HG03066 (cell line): ENCODE data around the gene SFT2D3.

ENCODE experiments used
- ATAC-seq: cut with Tn5 transposase; IDR thresholded peaks from one replicate; pipeline ENCODE4 v1.9.1; 2021; ENCODE audit warnings: low read depth; ENCODE audit not compliant: unreplicated experiment

Gene SFT2D3, protein sequence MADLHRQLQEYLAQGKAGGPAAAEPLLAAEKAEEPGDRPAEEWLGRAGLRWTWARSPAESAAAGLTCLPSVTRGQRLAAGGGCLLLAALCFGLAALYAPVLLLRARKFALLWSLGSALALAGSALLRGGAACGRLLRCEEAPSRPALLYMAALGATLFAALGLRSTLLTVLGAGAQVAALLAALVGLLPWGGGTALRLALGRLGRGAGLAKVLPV

DNA sequence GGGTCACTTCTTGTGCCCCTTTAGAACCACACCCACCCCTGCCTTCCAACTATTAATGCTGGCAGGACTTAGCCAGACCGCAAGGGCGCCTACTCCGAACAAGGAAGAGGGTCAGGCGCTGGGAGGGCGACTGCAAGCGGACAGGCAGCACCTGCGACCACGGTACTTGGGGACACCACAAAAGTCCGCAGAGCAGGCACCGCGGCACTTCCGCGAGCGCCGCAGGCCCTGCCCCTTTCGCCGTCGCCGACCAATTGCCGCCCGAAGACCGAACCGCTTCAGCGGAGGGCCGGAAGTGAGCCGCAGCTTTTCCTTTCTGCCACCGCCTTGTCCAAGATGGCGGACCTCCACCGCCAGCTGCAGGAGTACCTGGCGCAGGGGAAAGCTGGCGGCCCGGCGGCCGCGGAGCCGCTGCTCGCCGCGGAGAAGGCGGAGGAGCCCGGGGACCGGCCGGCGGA, at the start of gene SFT2D3:
TSS of gene SFT2D3 (plus strand) at position 305 of the 458 bp plus-strand sequence. CDS start at position 337, 32 bp downstream.
- ATAC-seq = peak; percentile 74

DNA sequence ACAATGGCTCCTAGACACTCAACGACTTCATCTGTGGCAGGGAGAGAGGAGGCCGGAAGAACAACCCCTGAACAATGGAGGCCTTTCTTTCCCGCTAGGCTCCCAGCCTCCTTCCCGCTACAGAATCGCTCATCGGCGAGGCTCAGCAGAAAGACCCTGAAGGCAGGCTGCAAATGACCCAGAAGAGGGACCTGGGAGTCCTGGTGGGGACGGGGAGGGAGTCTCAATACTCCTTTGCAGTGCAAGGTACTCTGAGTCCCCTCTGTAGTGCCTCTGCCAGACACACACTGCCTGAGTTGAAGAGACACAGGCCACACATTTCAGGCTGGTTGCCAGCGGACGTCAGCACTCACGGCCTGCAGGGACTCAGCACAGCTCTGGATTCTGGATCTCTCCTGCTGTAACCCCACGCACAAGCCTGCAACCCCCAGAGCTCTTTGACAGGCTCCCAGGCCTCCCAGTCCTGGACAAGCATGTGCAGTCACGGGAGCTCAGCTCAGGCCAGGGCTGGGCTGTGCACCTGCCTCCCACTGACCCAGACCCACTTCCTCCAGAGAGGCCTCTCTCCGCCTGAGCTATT, 49.2 kb upstream of the SFT2D3 start:
- no peak for ATAC-seq

GRCh38 chr2:127652786-127653357, 48.4 kb upstream of the SFT2D3 start:
- no peak for ATAC-seq

DNA sequence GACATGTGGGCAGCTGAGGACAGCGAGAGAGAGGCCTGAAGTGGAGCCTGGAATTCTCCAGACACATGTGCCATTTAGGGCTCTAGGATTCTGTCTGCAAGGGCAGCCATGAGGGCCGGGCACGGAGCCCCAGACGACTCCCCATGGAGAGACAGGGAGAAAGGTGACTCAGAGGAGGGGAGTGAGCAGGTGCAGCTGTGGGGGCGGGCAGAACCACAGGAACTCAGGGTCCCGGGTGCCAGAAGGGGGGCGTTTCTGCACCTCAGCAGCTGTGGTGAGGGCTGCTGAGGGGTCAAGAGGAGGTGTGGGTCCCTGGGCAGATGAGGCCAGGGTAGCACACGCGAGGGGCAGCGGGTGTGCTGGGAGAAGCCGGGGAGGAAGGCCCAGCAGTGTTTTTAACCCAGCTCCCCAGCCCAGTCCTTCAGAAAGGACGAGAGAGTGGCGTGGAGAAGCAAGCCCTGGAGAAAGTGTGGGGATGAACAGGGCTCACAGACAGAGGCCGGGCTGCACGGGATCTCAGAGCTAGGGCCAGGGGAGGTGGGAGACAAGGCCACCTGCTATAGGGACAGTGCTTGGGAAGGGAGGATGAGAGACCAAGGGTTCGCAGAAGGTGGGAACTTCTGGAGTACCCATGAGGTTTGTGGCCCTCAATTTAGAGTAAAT, 47.7 kb upstream of the SFT2D3 start:
- ATAC-seq = no peak

- no peak for ATAC-seq
These were observed 47.0 kb upstream of the SFT2D3 start for GRCh38 chr2:127654084-127654837.

DNA sequence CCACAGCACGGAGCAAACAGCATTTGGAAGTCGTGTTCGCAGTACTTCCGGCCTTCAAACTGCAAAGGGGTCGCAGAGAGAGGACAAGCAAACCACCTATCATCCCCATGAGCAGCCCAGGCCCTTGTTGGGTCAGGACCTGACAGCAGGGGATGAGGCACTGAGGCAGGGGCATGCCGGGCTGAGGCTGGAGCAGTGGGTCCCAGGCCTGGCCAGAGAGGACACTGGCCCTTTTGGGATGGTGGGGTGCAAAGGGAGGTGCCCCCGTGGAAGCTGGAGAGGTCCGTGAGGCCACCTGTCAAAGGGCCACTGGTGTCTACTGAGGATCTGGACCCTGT, 46.5 kb upstream of the SFT2D3 start:
- ATAC-seq = no peak

GRCh38 chr2:127655209-127656073, 45.9 kb upstream of the SFT2D3 start:
- ATAC-seq = no peak

DNA sequence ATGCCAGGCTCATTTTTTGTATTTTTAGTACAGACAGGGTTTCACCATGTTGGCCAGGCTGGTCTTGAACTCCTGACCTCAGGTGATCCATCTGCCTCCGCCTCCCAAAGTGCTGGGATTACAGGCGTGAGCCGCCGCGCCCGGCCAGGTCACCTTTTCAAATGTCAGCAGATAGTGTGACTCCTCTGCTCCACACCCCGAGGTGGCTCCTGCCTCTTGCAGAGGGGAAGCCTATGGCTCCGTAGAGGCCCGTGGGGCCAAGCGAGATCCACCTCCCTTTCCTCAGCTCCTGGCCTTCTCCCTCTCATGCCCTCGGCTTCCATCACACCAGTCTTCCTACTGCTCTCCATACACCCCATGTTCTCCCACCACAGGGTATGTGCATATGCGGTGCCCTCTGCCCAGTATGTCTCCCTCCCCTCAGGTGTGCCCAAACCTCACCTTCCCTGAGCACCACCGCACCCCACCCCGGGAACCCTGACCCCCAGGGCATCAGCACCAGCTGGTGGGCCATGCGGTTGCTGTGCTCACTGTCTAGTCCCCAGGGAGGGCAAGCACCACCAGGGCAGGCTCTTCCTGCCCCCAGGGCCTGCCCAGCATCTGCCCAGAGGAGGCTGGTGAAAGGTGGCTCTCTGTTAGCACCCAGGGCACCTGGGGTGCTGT, 44.6 kb upstream of the SFT2D3 start:
- no peak for ATAC-seq

- no peak for ATAC-seq
These were observed 44.1 kb upstream of the SFT2D3 start for GRCh38 chr2:127657232-127657595.

DNA sequence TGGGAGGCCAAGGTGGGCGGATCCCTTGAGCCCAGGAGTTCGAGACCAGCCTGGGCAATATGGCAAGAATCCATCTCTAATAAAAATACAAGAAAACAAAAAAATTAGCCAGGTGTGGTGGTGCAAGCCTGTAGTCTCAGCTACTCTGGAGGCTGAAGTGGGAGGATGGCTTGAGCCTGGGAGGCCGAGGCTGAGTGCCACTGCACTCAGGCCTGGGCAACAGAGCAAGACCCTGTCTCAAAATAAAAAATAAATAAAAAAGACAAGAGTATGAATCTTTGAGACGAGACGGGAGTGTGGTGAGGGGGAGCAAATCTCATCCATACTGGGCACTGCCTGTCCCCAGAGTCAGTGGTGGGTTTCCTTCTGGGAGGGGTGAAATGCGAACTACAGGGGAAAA, 43.2 kb upstream of the SFT2D3 start:
- no peak for ATAC-seq

GRCh38 chr2:127658641-127659407, 42.5 kb upstream of the SFT2D3 start:
- no peak for ATAC-seq

DNA sequence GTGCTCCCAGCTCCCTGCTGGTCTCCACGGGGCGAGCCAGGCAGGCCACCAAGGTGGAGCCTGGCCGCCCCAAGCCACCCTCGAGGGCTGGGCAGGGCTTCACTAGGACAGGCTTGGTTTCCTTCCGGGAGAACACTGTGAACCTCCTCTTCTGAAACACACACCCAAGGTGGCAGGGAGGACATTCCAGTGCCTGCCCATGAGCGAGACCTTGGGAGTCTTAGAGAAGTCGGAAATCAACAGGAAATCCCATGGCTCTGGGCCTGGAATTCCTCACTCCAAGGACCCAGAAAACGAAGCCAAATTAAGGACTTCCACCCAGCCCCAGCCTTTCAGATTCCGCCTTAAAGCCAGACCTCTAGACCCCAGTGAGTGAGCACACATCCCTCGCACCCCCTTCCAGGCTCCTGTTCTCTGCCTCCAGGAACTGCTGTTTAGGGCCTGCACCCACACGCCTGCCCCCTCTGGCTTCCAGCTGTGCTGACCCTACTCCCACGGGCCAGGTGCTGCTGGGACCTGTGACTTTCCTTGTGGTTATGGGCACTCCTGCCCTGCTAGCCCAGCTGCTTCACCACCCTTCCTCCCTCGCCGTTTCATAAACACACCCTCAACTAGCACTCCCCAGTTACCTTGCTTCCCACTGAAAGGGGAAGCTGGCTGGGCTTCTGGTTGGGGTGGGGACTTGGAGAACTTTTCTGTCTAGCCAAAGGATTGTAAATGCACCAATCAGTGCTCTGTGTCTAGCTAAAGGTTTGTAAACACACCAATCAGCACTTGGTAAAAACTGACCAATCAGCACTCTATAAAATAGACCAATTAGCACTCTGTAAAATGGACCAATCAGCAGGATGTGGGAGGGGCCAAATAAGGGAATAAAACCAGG, 41.6 kb upstream of the SFT2D3 start:
- ATAC-seq = no peak

DNA sequence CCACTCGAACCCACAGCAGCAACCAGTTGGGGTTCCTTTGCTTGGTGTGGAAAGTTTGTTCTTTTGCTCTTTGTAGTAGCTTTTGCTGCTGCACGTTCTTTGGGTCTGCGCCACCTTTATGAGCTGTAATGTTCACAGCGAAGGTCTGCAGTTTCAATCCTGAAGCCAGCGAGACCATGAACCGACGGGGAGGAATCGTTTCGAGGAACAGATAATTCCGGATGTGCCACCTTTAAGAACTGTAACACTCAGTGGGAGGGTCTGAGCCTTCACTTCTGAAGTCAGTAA, 41.1 kb upstream of the SFT2D3 start:
- no peak for ATAC-seq

GRCh38 chr2:127661072-127661649, 40.1 kb upstream of the SFT2D3 start:
- ATAC-seq = no peak

- no peak for ATAC-seq
These were observed 39.3 kb upstream of the SFT2D3 start for GRCh38 chr2:127661949-127662510.

GRCh38 chr2:127662937-127663565, 38.2 kb upstream of the SFT2D3 start:
- ATAC-seq = no peak

- ATAC-seq = no peak
These were observed 37.7 kb upstream of the SFT2D3 start for GRCh38 chr2:127663566-127664064.
